Aorta (tissue), 5 donors: ENCODE measurements around the gene CCDC88C. TPM values are rescaled to one million over a fixed set of nuclear protein-coding genes. Genes with fewer than 3 reads are reported as not detected.

Source experiments
- ATAC-seq: fragments of 200-7000 bp; cut with Tn5 transposase; one replicate; pipeline ENCODE4 v1.9.1; 2022; ENCODE audit warnings: moderate library complexity; ENCODE audit not compliant: low FRiP score
- DNase-seq, 2 donors: peaks; one replicate each; pipeline ENCODE4 v3.0.0-alpha.2; 2020
- H3K27ac ChIP-seq, 2 donors: one replicate each; pipeline ENCODE4 v1.5.1; 2013; ENCODE audit warnings: low read length in 2 of 2, mild to moderate bottlenecking in 2 of 2, moderate library complexity in 2 of 2, control low read depth in 1 of 2, inconsistent platforms in 1 of 2, low read depth in 1 of 2
- H3K27me3 ChIP-seq, 2 donors: one replicate each; pipeline ENCODE4 v1.6.1; 2013; ENCODE audit warnings: control low read depth in 1 of 2, low read length in 1 of 2, mild to moderate bottlenecking in 1 of 2, moderate library complexity in 1 of 2; ENCODE audit not compliant: insufficient read depth in 2 of 2, control insufficient read depth in 1 of 2
- H3K36me3 ChIP-seq, 2 donors: one replicate each; pipeline ENCODE4 v1.6.1; 2013; ENCODE audit warnings: control low read depth in 1 of 2, low read length in 1 of 2, mild to moderate bottlenecking in 1 of 2; ENCODE audit not compliant: insufficient read depth in 2 of 2, control insufficient read depth in 1 of 2
- H3K4me1 ChIP-seq, 2 donors: one replicate each; pipeline ENCODE4 v1.6.1; 2013; ENCODE audit warnings: low read length in 2 of 2, control low read depth in 1 of 2, mild to moderate bottlenecking in 1 of 2, moderate library complexity in 1 of 2; ENCODE audit not compliant: insufficient read depth in 2 of 2, control insufficient read depth in 1 of 2
- H3K4me3 ChIP-seq, 2 donors: one replicate each; pipeline ENCODE4 v1.5.1; 2013; ENCODE audit warnings: low read length in 2 of 2, control low read depth in 1 of 2, mild to moderate bottlenecking in 1 of 2
- H3K9me3 ChIP-seq: one replicate; pipeline ENCODE4 v1.6.1; 2013; ENCODE audit warnings: mild to moderate bottlenecking, low read length; ENCODE audit not compliant: control insufficient read depth
- WGBS, 2 donors: extraction: QIAGEN DNeasy Blood & Tissue Kit; methylation state at CpG; one replicate each; pipeline ENCODE4 v1.1.7; 2013; 5-methylcytosine and 5-hydroxymethylcytosine counted together
- intact Hi-C, 2 donors: fragments of 100-400 bp; cut with DNase I; formaldehyde crosslinking; loops; one replicate each; pipeline versions ENCODE4 v1.14.2 to v1.15.0; 2022
- polyA plus RNA-seq, 2 donors: library from polyadenylated mRNA; stranded (reverse); fragments of 200-250 nt; gene quantifications; one replicate each; pipeline ENCODE4 v1.2.3, GENCODE V29; 2013
- total RNA-seq, 2 donors: library from RNA; stranded (reverse); fragmentation: NEBNext Ultra II Directional; extraction: Animal tissue kit (Norgen Biotek cat#: 25700); gene quantifications; one replicate each; pipeline ENCODE4 v1.2.1, GENCODE V29; 2021
- donor health status: healthy with polysubstance abuse.
- donor health status: Bipolar disorder and iron deficiency.
- donor health status: DM: no; HTN: no; CAD: no.
- donor health status: DM: no; HTN: no; CAD: no.
- donor health status: DM: yes; HTN: yes; CAD: no.

Gene CCDC88C
- total and polyA plus RNA-seq, 4 donors, result 0.33 to 18.4 (median 6.1) TPM

DNA sequence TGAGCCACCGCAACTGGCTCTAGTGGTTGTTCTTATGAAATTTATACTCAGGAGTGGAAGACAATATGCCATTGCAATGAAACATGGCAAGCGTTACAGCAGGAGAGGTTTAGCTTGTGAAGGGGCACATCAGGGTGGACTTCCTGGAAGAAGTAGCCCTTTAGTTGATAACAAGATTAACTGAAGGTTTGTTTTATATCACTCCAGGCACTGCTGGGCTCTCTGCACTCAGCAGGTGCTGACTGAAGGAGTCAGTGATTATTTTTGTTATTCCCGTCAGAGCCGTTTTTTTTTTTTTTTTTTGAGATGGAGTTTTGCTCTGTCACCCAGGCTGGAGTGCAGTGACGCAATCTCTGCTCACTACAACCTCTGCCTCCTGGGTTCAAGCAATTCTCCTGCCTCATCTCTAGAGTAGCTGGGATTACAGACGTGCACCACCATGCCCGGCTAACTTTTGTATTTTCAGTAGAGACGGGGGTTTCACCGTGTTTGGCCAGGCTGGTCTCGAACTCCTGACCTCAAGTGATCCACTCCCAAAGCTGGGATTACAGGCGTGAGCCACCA lies 155.6 kb downstream of the CCDC88C start:
- H3K4me3 ChIP-seq, result no peak overlapping the region
- no peaks in the 10 kb centered on the region for H3K27me3 ChIP-seq
- intact Hi-C loops, result no loop called here
- DNase-seq, result no peak
- 91% methylated on average over 11 of the region's 11 CpGs for WGBS, 2 donors
- H3K9me3 ChIP-seq, result no peaks in the 10 kb centered on the region
- H3K27ac ChIP-seq, result no peak overlapping the region
- no peaks in the 10 kb centered on the region for H3K36me3 ChIP-seq
- H3K4me1 ChIP-seq, result no peaks in the 10 kb centered on the region
- no peak for ATAC-seq

DNA sequence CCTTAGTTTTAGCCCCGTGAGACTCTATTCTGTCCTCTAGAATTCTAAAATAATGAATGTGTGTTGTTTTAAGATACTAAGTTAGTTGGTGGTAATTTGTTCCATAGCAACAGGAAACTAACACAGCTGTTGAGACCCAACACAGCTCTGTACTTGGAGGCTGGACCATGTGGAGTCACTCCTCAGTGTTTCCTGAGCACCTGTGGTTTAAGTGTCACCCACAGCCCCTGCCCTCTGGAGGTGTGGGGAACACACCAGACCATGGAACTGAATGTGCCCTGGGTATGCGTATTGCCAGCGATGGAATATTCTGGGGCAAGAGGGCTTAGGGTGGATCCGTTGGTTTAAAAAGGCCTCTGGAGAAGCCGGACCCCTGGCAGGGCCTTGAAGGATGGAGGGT lies 156.5 kb downstream of the CCDC88C start:
- DNase-seq (no peak), ATAC-seq (no peak)
- WGBS, 2 donors, result 93 to 97% methylated on average over 5 of the region's 5 CpGs
- Histone ChIP-seq H3K27ac (no peak overlapping the region), H3K36me3 (no peaks in the 10 kb centered on the region), H3K4me1 (no peaks in the 10 kb centered on the region), H3K9me3 (no peaks in the 10 kb centered on the region), H3K4me3 (no peak overlapping the region), H3K27me3 (no peaks in the 10 kb centered on the region)
- intact Hi-C loops, result no loop called here

DNA sequence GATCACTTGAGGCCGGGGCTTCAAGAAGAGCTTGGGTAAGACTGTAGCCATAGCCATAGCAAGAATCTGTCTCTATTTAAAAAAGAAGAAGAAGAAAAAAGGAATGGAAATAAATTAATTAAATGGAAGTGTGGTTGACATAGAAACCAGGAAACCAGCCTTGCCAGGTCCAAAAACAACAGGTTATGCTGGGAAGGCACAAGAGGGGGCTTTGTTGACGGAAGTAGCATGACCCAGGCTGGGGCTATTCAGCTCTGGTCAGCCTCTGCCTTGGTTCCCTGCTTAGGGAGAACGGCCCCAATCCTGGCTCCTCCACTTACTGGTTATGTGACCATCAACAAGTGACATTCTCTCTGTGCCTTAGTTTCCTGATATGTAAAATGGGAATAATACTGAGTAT lies 158.7 kb downstream of the CCDC88C start:
- no peak for ATAC-seq
- DNase-seq, result no peak
- Histone ChIP-seq H3K27ac (no peak overlapping the region), H3K36me3 (no peaks in the 10 kb centered on the region), H3K4me1 (no peaks in the 10 kb centered on the region), H3K9me3 (no peaks in the 10 kb centered on the region), H3K27me3 (no peaks in the 10 kb centered on the region), H3K4me3 (no peak overlapping the region)
- WGBS, 2 donors, result 84 to 93% methylated on average over 3 of the region's 3 CpGs
- intact Hi-C loops, result no loop called here

DNA sequence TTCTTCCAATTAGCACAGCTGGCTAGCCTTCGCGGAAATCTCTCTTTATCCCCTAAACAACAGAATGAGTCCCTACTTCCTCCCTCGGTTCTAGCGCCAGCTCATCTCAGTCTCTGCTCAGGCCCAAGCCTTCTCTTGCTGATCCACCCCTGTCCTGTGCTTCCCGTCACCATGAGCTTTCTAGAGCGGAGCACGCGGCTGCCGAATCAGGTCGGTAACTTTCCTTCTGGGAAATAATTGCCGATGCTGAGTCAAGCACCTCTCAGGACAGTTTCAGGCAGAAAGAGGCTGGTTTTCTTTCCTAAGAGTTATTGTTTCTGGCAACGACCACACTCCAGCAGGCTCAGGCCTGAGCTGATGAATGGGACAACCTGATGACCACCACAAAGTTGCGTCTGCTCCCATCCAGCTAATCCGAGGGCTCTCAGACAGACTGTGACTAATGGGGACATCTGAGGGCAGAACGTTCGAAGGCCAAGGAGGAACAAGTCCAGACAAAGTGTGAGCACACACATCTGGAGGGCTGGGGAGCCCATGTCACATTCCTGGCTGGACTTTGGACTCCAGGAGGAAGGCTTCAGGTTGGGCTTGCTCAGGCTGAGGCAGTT lies 159.5 kb downstream of the CCDC88C start:
- no peaks in the 10 kb centered on the region for H3K36me3 ChIP-seq
- no peaks in the 10 kb centered on the region for H3K9me3 ChIP-seq
- no peaks in the 10 kb centered on the region for H3K27me3 ChIP-seq
- no peak overlapping the region for H3K27ac ChIP-seq
- ATAC-seq, result no peak
- 38 to 43% methylated on average over 16 of the region's 16 CpGs for WGBS, 2 donors
- no peak for DNase-seq
- intact Hi-C loops, result no loop called here
- no peaks in the 10 kb centered on the region for H3K4me1 ChIP-seq
- no peak overlapping the region for H3K4me3 ChIP-seq

DNA sequence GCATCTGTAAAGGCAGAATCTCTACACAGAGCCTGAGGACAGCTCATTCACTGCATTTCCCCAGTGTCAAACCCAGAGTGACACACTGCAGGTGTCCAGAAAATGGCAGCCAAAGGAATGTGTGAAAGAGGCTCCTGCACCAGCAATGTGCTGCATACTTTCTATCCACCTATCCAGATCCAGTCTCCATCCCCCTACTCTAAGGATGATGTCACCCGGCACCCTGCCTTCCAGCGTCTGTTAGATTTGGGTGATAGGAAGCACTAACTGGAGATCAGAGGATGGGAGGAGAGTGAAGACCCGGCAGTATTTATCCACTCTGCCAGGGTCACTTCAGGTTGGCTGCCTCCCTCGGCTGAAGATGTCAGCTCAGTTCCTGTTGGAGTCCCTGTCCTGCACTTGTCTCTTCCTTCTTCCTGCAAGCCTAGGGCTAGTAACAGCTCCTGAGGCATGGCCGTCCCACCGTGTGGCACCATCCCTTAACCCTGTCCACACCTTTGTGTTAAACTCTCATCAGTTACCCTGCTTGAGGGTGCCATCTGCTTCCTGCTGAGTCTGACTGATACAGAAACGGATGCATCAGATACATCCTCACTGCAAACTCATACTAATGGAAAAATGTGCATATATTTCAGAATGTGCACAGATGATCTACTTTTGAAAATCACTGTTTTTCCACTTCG lies 160.2 kb downstream of the CCDC88C start:
- WGBS, 2 donors, result 63 to 66% methylated on average over 8 of the region's 8 CpGs
- no peaks in the 10 kb centered on the region for H3K36me3 ChIP-seq
- no peaks in the 10 kb centered on the region for H3K9me3 ChIP-seq
- H3K4me1 ChIP-seq, result no peaks in the 10 kb centered on the region
- intact Hi-C loops, result no loop called here
- H3K4me3 ChIP-seq, result no peak overlapping the region
- no peaks in the 10 kb centered on the region for H3K27me3 ChIP-seq
- DNase-seq (no peak), ATAC-seq (no peak)
- H3K27ac ChIP-seq, result no peak overlapping the region

DNA sequence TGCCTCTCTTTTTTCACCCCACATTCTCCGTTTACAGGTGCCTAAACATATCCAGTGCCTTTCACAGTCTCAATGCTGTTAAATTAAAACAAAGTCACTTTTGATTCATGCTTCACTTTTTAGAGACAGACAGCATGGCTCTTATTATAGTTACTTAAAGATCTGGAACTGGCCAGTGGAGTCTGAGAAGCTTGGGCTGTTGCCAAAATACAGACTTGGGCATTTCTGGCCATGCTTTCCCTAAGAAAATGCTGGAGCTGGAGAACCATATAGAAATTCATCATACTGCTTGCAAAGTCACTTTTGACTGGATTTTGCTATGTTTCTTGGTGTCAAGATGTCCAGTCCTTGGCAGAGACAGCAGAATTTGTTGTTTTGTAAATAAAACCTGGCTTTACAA lies 161.0 kb downstream of the CCDC88C start:
- ATAC-seq, result no peak
- Histone ChIP-seq H3K36me3 (no peaks in the 10 kb centered on the region), H3K27me3 (no peaks in the 10 kb centered on the region), H3K9me3 (no peaks in the 10 kb centered on the region), H3K27ac (no peak overlapping the region), H3K4me3 (no peak overlapping the region), H3K4me1 (no peaks in the 10 kb centered on the region)
- 12 to 15% methylated on average over 1 of the region's 1 CpG for WGBS, 2 donors
- intact Hi-C loops, result no loop called here
- DNase-seq, result no peak

DNA sequence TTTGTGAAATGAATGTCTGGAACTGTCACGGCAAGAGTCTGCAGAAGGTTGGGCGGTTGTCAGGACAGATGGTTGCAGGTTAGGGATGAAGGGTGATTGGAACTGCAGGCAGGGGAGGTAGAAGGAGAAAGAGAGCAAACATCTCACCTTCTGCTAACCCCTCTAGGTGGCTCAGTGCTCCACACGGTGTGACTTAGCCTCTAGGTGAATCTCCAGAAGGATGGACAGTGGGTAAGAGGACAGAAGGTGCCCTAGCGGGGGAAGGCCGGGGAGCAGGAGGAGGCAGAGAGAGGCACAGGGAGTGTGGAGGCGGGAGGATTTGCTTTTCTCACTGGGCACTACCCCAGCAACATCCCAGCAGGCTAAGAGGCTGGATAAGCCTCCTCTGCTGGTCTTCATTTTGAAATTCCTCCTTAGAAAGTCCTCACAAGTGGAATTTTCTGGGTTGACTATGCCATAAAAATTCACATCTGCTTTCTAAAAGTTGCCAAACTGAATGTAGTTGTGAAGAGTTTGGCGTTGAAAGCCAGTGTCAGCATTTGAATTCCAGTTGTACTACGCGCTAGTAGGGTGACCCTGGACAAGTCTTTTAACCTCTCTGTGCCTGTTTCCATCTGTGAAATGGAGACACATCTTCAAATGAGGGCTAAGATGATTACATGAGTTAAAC lies 162.5 kb downstream of the CCDC88C start:
- H3K27ac ChIP-seq, result no peak overlapping the region
- H3K36me3 ChIP-seq, result no peaks in the 10 kb centered on the region
- H3K4me3 ChIP-seq, result no peak overlapping the region
- DNase-seq, result no peak
- no peaks in the 10 kb centered on the region for H3K4me1 ChIP-seq
- intact Hi-C loops, result no loop called here
- ATAC-seq, result no peak
- H3K9me3 ChIP-seq, result no peaks in the 10 kb centered on the region
- H3K27me3 ChIP-seq, result no peaks in the 10 kb centered on the region
- WGBS, 2 donors, result 88 to 91% methylated on average over 9 of the region's 9 CpGs

DNA sequence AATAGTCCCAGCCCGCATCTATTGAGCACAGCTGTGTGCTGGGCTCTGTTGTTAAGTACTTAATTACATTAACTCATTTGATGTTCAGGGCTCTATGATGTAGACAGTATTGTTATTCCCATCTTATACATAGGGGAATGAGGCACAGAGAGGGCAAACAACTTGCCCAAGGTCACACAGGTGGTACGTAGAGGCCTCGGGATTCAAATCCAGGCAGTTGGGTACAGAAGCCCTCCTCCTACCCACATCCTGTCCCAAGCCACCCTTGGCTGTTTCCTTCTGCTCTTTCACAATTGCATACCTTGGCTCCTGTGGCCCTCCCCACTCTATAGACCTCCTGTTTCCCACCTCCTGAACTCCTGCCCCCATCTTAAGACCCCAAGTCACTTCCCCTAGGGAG lies 163.2 kb downstream of the CCDC88C start:
- WGBS, 2 donors, result 89 to 100% methylated on average over 3 of the region's 3 CpGs
- no peaks in the 10 kb centered on the region for H3K4me1 ChIP-seq

More for the DNA sequence above, 163.2 kb downstream of the CCDC88C start:
- Histone ChIP-seq H3K27ac (no peak overlapping the region), H3K27me3 (no peaks in the 10 kb centered on the region), H3K4me3 (no peak overlapping the region), H3K9me3 (no peaks in the 10 kb centered on the region), H3K36me3 (no peaks in the 10 kb centered on the region)
- intact Hi-C loops, result no loop called here
- DNase-seq, result no peak
- ATAC-seq, result no peak
